Measurements from ENCODE around the gene DCST1.

DNA sequence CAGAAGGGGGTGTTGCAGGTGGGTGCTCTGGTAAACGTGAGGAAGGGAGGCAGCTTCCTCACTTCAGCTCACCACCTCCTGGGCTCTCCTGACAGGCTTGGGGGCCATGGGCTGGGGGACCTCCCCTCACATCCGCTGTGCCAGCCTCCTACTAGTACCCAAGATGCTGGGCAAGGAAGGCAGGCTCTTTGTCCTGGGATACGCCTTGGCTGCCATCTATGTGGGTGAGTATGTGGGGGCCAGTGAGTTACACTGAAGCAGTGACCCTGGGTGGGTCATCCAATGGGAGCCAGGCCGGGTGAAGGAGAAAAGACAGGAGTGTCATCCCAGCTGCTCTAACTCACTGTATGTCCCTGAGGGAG lies 5.7 kb downstream of the DCST1 start:
- TF ChIP-seq POLR2A (IDR thresholded peaks at IDR 0.05; ENCODE audit: low read depth) = no peak
- TF ChIP-seq POLR2AphosphoS5 (IDR thresholded peaks at IDR 0.05) = no peak

Data from esophagus muscularis mucosa (tissue), 2 donors.